Mucosa of stomach (tissue), 1 donor: Measurements from ENCODE around the gene NCL.
A peak's percentile ranks its signal among the peaks of the same experiment; 100 is the strongest.

ENCODE experiments used
- H3K27me3 ChIP-seq: one replicate; pipeline ENCODE4 v1.7.0; 2013; ENCODE audit warnings: mild to moderate bottlenecking, low read length; ENCODE audit not compliant: control insufficient read depth, insufficient read depth
- H3K36me3 ChIP-seq: one replicate; pipeline ENCODE4 v1.7.0; 2013; ENCODE audit warnings: low read length; ENCODE audit not compliant: control insufficient read depth, insufficient read depth
- H3K4me1 ChIP-seq: one replicate; pipeline ENCODE4 v1.7.0; 2013; ENCODE audit warnings: mild to moderate bottlenecking, low read length; ENCODE audit not compliant: control insufficient read depth, insufficient read depth
- H3K4me3 ChIP-seq: one replicate; pipeline ENCODE4 v1.7.0; 2013; ENCODE audit warnings: low read length
- H3K9ac ChIP-seq: one replicate; pipeline ENCODE4 v1.7.0; 2013; ENCODE audit warnings: mild to moderate bottlenecking, low read length, moderate library complexity
- H3K9me3 ChIP-seq: one replicate; pipeline ENCODE4 v1.7.0; 2013; ENCODE audit warnings: mild to moderate bottlenecking, low read length, moderate library complexity; ENCODE audit not compliant: control insufficient read depth
- donor health status: Pancreatic carcinoma.

NCL gene

GRCh38 chr2:231483398-231484329 is 19.4 kb upstream of the NCL start:
- no peaks in the 10 kb centered on the region for H3K9me3 ChIP-seq
- H3K36me3 ChIP-seq, result no peaks in the 10 kb centered on the region
- peaks cover 11% of the 10 kb centered on the region for H3K4me1 ChIP-seq
- H3K27me3 ChIP-seq, result no peaks in the 10 kb centered on the region
- peak overlapping the region; percentile 84 for H3K9ac ChIP-seq
- peak overlapping the region; percentile 71 for H3K4me3 ChIP-seq

- Histone ChIP-seq H3K4me3 (peak overlapping the region; percentile 71), H3K9ac (peak overlapping the region; percentile 84), H3K9me3 (no peaks in the 10 kb centered on the region), H3K27me3 (no peaks in the 10 kb centered on the region), H3K36me3 (no peaks in the 10 kb centered on the region), H3K4me1 (peaks cover 11% of the 10 kb centered on the region)
These were observed 18.6 kb upstream of the NCL start for GRCh38 chr2:231482806-231483391.

GRCh38 chr2:231480781-231481180 is 16.5 kb upstream of the NCL start:
- Histone ChIP-seq H3K4me1 (peaks cover 11% of the 10 kb centered on the region), H3K9me3 (no peaks in the 10 kb centered on the region), H3K36me3 (no peaks in the 10 kb centered on the region)

GRCh38 chr2:231479455-231479854 is 15.2 kb upstream of the NCL start:
- Histone ChIP-seq H3K36me3 (no peaks in the 10 kb centered on the region), H3K4me3 (no peak overlapping the region), H3K27me3 (no peaks in the 10 kb centered on the region), H3K4me1 (peaks cover 11% of the 10 kb centered on the region), H3K9ac (no peak overlapping the region), H3K9me3 (no peaks in the 10 kb centered on the region)

More at GRCh38 chr2:231480781-231481180, 16.5 kb upstream of the NCL start:
- H3K27me3 ChIP-seq, result no peaks in the 10 kb centered on the region
- no peak overlapping the region for H3K9ac ChIP-seq
- H3K4me3 ChIP-seq, result no peak overlapping the region

- no peaks in the 10 kb centered on the region for H3K27me3 ChIP-seq
- no peak overlapping the region for H3K9ac ChIP-seq
- H3K9me3 ChIP-seq, result no peaks in the 10 kb centered on the region
- no peak overlapping the region for H3K4me3 ChIP-seq
- no peaks in the 10 kb centered on the region for H3K4me1 ChIP-seq
- H3K36me3 ChIP-seq, result no peaks in the 10 kb centered on the region
These were observed 12.6 kb upstream of the NCL start for GRCh38 chr2:231476920-231477319.

GRCh38 chr2:231475965-231476364 is 11.7 kb upstream of the NCL start:
- Histone ChIP-seq H3K36me3 (no peaks in the 10 kb centered on the region), H3K4me1 (no peaks in the 10 kb centered on the region), H3K4me3 (no peak overlapping the region), H3K27me3 (no peaks in the 10 kb centered on the region), H3K9ac (no peak overlapping the region), H3K9me3 (no peaks in the 10 kb centered on the region)

GRCh38 chr2:231472816-231473215 is 8.5 kb upstream of the NCL start:
- H3K36me3 ChIP-seq, result no peaks in the 10 kb centered on the region
- H3K27me3 ChIP-seq, result no peaks in the 10 kb centered on the region
- no peak overlapping the region for H3K9ac ChIP-seq
- no peaks in the 10 kb centered on the region for H3K9me3 ChIP-seq
- peaks cover 4% of the 10 kb centered on the region for H3K4me1 ChIP-seq
- no peak overlapping the region for H3K4me3 ChIP-seq

GRCh38 chr2:231470246-231470900 is 6.1 kb upstream of the NCL start:
- Histone ChIP-seq H3K4me3 (no peak overlapping the region), H3K9me3 (no peaks in the 10 kb centered on the region), H3K27me3 (no peaks in the 10 kb centered on the region), H3K4me1 (peaks cover 7% of the 10 kb centered on the region), H3K9ac (no peak overlapping the region), H3K36me3 (no peaks in the 10 kb centered on the region)

- Histone ChIP-seq H3K9ac (no peak overlapping the region), H3K4me3 (no peak overlapping the region), H3K9me3 (no peaks in the 10 kb centered on the region), H3K36me3 (no peaks in the 10 kb centered on the region), H3K4me1 (peaks cover 11% of the 10 kb centered on the region), H3K27me3 (no peaks in the 10 kb centered on the region)
These were observed 5.3 kb upstream of the NCL start for GRCh38 chr2:231469583-231469950.

GRCh38 chr2:231467613-231468530 is 3.6 kb upstream of the NCL start:
- no peaks in the 10 kb centered on the region for H3K36me3 ChIP-seq
- H3K9me3 ChIP-seq, result no peaks in the 10 kb centered on the region
- no peaks in the 10 kb centered on the region for H3K27me3 ChIP-seq
- no peak overlapping the region for H3K9ac ChIP-seq
- H3K4me1 ChIP-seq, result peaks cover 16% of the 10 kb centered on the region
- H3K4me3 ChIP-seq, result no peak overlapping the region

GRCh38 chr2:231467016-231467545 is 2.8 kb upstream of the NCL start:
- no peaks in the 10 kb centered on the region for H3K27me3 ChIP-seq
- H3K4me3 ChIP-seq, result no peak overlapping the region
- H3K9me3 ChIP-seq, result no peaks in the 10 kb centered on the region
- H3K9ac ChIP-seq, result no peak overlapping the region
- H3K4me1 ChIP-seq, result peaks cover 20% of the 10 kb centered on the region
- peaks cover under 1% of the 10 kb centered on the region for H3K36me3 ChIP-seq
